ENCODE results near the gene RIPOR1.
A peak's percentile ranks its signal among the peaks of the same experiment; 100 is the strongest.
"Not testable (repeated sequence)": the region's sequence is repeated elsewhere in the genome, so short reads cannot be mapped to it uniquely, and the experiment has no call there.

RIPOR1 gene

GRCh38 chr16:67489401-67490083 lies 39.1 kb upstream of the RIPOR1 start:
- 78 to 96% methylated on average over 3 to 4 of the region's 4 CpGs for whole genome bisulfite sequencing, 2 experiments (ENCODE audit: insufficient coverage in 2 of 2)
- Histone ChIP-seq H3K4me3 (ENCODE audit: extremely low read depth, insufficient read depth, low read length, poor library complexity, severe bottlenecking) (no peak overlapping the region), H3K4me1 (ENCODE audit: control insufficient read depth, insufficient read depth, low read length, poor library complexity, severe bottlenecking) (peaks cover 11% of the 10 kb centered on the region), H3K9me3 (ENCODE audit: control insufficient read depth, low read length) (peaks cover 6% of the 10 kb centered on the region), H3K27ac (ENCODE audit: low read depth, low read length, severe bottlenecking) (peak overlapping the region; percentile 63), H3K36me3 (ENCODE audit: control insufficient read depth, insufficient read depth, low read length) (no peaks in the 10 kb centered on the region)

GRCh38 chr16:67490335-67491096 lies 38.1 kb upstream of the RIPOR1 start:
- WGBS, 2 experiments (ENCODE audit: insufficient coverage in 2 of 2): 91 to 99% methylated on average over 5 to 8 of the region's 8 CpGs
- Histone ChIP-seq H3K4me1 (ENCODE audit: control insufficient read depth, insufficient read depth, low read length, poor library complexity, severe bottlenecking) (peaks cover 11% of the 10 kb centered on the region), H3K27ac (ENCODE audit: low read depth, low read length, severe bottlenecking) (no peak overlapping the region), H3K9me3 (ENCODE audit: control insufficient read depth, low read length) (peaks cover 6% of the 10 kb centered on the region), H3K36me3 (ENCODE audit: control insufficient read depth, insufficient read depth, low read length) (no peaks in the 10 kb centered on the region), H3K4me3 (ENCODE audit: extremely low read depth, insufficient read depth, low read length, poor library complexity, severe bottlenecking) (no peak overlapping the region)

- Histone ChIP-seq H3K4me1 (ENCODE audit: control insufficient read depth, insufficient read depth, low read length, poor library complexity, severe bottlenecking) (no peaks in the 10 kb centered on the region), H3K27ac (ENCODE audit: low read depth, low read length, severe bottlenecking) (no peak overlapping the region), H3K36me3 (ENCODE audit: control insufficient read depth, insufficient read depth, low read length) (no peaks in the 10 kb centered on the region), H3K4me3 (ENCODE audit: extremely low read depth, insufficient read depth, low read length, poor library complexity, severe bottlenecking) (no peak overlapping the region), H3K9me3 (ENCODE audit: control insufficient read depth, low read length) (no peaks in the 10 kb centered on the region)
- 85 to 100% methylated on average over 1 to 4 of the region's 4 CpGs for WGBS, 2 experiments (ENCODE audit: insufficient coverage in 2 of 2)
Observed at GRCh38 chr16:67499106-67499505, 29.5 kb upstream of the RIPOR1 start.

- Histone ChIP-seq H3K4me3 (ENCODE audit: extremely low read depth, insufficient read depth, low read length, poor library complexity, severe bottlenecking) (no peak overlapping the region), H3K27ac (ENCODE audit: low read depth, low read length, severe bottlenecking) (no peak overlapping the region), H3K4me1 (ENCODE audit: control insufficient read depth, insufficient read depth, low read length, poor library complexity, severe bottlenecking) (no peaks in the 10 kb centered on the region), H3K9me3 (ENCODE audit: control insufficient read depth, low read length) (no peaks in the 10 kb centered on the region), H3K36me3 (ENCODE audit: control insufficient read depth, insufficient read depth, low read length) (no peaks in the 10 kb centered on the region)
- WGBS, 2 experiments (ENCODE audit: insufficient coverage in 2 of 2): 81 to 87% methylated on average over 5 to 6 of the region's 9 CpGs
Observed at GRCh38 chr16:67504031-67505021, 24.3 kb upstream of the RIPOR1 start.

- no peak overlapping the region for H3K27ac ChIP-seq (ENCODE audit: low read depth, low read length, severe bottlenecking)
- no peaks in the 10 kb centered on the region for H3K9me3 ChIP-seq (ENCODE audit: control insufficient read depth, low read length)
- no peaks in the 10 kb centered on the region for H3K36me3 ChIP-seq (ENCODE audit: control insufficient read depth, insufficient read depth, low read length)
- H3K4me1 ChIP-seq (ENCODE audit: control insufficient read depth, insufficient read depth, low read length, poor library complexity, severe bottlenecking): no peaks in the 10 kb centered on the region
- 45 to 73% methylated on average over 4 of the region's 8 CpGs for WGBS, 2 experiments (ENCODE audit: insufficient coverage in 2 of 2)
- H3K4me3 ChIP-seq (ENCODE audit: extremely low read depth, insufficient read depth, low read length, poor library complexity, severe bottlenecking): no peak overlapping the region
Observed at GRCh38 chr16:67506468-67506867, 22.2 kb upstream of the RIPOR1 start.

GRCh38 chr16:67509016-67509415 lies 19.6 kb upstream of the RIPOR1 start:
- no peak overlapping the region for H3K4me3 ChIP-seq (ENCODE audit: extremely low read depth, insufficient read depth, low read length, poor library complexity, severe bottlenecking)
- H3K9me3 ChIP-seq (ENCODE audit: control insufficient read depth, low read length): no peaks in the 10 kb centered on the region
- no peaks in the 10 kb centered on the region for H3K4me1 ChIP-seq (ENCODE audit: control insufficient read depth, insufficient read depth, low read length, poor library complexity, severe bottlenecking)
- no peaks in the 10 kb centered on the region for H3K36me3 ChIP-seq (ENCODE audit: control insufficient read depth, insufficient read depth, low read length)
- H3K27ac ChIP-seq (ENCODE audit: low read depth, low read length, severe bottlenecking): no peak overlapping the region
- WGBS, 2 experiments (ENCODE audit: insufficient coverage in 2 of 2): 83 to 87% methylated on average over 1 to 3 of the region's 4 CpGs

GRCh38 chr16:67513892-67514291 lies 14.7 kb upstream of the RIPOR1 start:
- H3K4me3 ChIP-seq (ENCODE audit: extremely low read depth, insufficient read depth, low read length, poor library complexity, severe bottlenecking); H3K36me3 ChIP-seq (ENCODE audit: control insufficient read depth, insufficient read depth, low read length); H3K9me3 ChIP-seq (ENCODE audit: control insufficient read depth, low read length); H3K27ac ChIP-seq (ENCODE audit: low read depth, low read length, severe bottlenecking); H3K4me1 ChIP-seq (ENCODE audit: control insufficient read depth, insufficient read depth, low read length, poor library complexity, severe bottlenecking): not testable (repeated sequence)
- WGBS, 2 experiments (ENCODE audit: insufficient coverage in 2 of 2): 80% methylated on average over 1 of the region's 1 CpG; no CpG with 5 or more reads in 1 of the 2 experiments

- H3K4me3 ChIP-seq (ENCODE audit: extremely low read depth, insufficient read depth, low read length, poor library complexity, severe bottlenecking): no peak overlapping the region
- H3K4me1 ChIP-seq (ENCODE audit: control insufficient read depth, insufficient read depth, low read length, poor library complexity, severe bottlenecking): peaks cover 9% of the 10 kb centered on the region
- H3K9me3 ChIP-seq (ENCODE audit: control insufficient read depth, low read length): no peaks in the 10 kb centered on the region
- no peak overlapping the region for H3K27ac ChIP-seq (ENCODE audit: low read depth, low read length, severe bottlenecking)
- H3K36me3 ChIP-seq (ENCODE audit: control insufficient read depth, insufficient read depth, low read length): no peaks in the 10 kb centered on the region
- 18% methylated on average over 7 to 8 of the region's 8 CpGs for WGBS, 2 experiments (ENCODE audit: insufficient coverage in 2 of 2)
Observed at GRCh38 chr16:67514382-67514828, 14.2 kb upstream of the RIPOR1 start.

GRCh38 chr16:67516296-67517154 lies 12.1 kb upstream of the RIPOR1 start:
- 89 to 96% methylated on average over 8 to 10 of the region's 12 CpGs for WGBS, 2 experiments (ENCODE audit: insufficient coverage in 2 of 2)
- Histone ChIP-seq H3K36me3 (ENCODE audit: control insufficient read depth, insufficient read depth, low read length) (no peaks in the 10 kb centered on the region), H3K4me1 (ENCODE audit: control insufficient read depth, insufficient read depth, low read length, poor library complexity, severe bottlenecking) (peaks cover 9% of the 10 kb centered on the region), H3K27ac (ENCODE audit: low read depth, low read length, severe bottlenecking) (peak overlapping the region; percentile 38), H3K9me3 (ENCODE audit: control insufficient read depth, low read length) (no peaks in the 10 kb centered on the region), H3K4me3 (ENCODE audit: extremely low read depth, insufficient read depth, low read length, poor library complexity, severe bottlenecking) (no peak overlapping the region)

GRCh38 chr16:67517155-67517445 lies 11.5 kb upstream of the RIPOR1 start:
- no peaks in the 10 kb centered on the region for H3K36me3 ChIP-seq (ENCODE audit: control insufficient read depth, insufficient read depth, low read length)
- no peak overlapping the region for H3K27ac ChIP-seq (ENCODE audit: low read depth, low read length, severe bottlenecking)
- no peaks in the 10 kb centered on the region for H3K9me3 ChIP-seq (ENCODE audit: control insufficient read depth, low read length)
- 88 to 90% methylated on average over 3 of the region's 3 CpGs for WGBS, 2 experiments (ENCODE audit: insufficient coverage in 2 of 2)
- H3K4me3 ChIP-seq (ENCODE audit: extremely low read depth, insufficient read depth, low read length, poor library complexity, severe bottlenecking): no peak overlapping the region
- H3K4me1 ChIP-seq (ENCODE audit: control insufficient read depth, insufficient read depth, low read length, poor library complexity, severe bottlenecking): peaks cover 9% of the 10 kb centered on the region
